ENCODE results near the gene MAPK6. TPM values are rescaled to one million over a fixed set of nuclear protein-coding genes. Genes with fewer than 3 reads are reported as not detected.
A peak's percentile ranks its signal among the peaks of the same experiment; 100 is the strongest.

Gene MAPK6
- total RNA-seq, 2 donors from 2014 or later, result 80.2 to 81.6 TPM

GRCh38 chr15:52083603-52084002 is 64.6 kb downstream of the MAPK6 start:
- peaks cover 11% of the 10 kb centered on the region for H3K9me3 ChIP-seq (ENCODE audit: control insufficient read depth, low read length)
- H3K27me3 Mint-ChIP-seq (ENCODE audit: insufficient read depth), result no peaks in the 10 kb centered on the region
- no peak overlapping the region for H3K4me3 ChIP-seq (ENCODE audit: low read length)
- H3K9ac ChIP-seq (ENCODE audit: extremely low read depth, low read length, poor library complexity, severe bottlenecking), result no peak overlapping the region
- no peaks in the 10 kb centered on the region for H3K36me3 Mint-ChIP-seq (ENCODE audit: low read depth)
- no peaks in the 10 kb centered on the region for H3K9me3 Mint-ChIP-seq
- no peak overlapping the region for H3K27ac ChIP-seq (ENCODE audit: low read depth, low read length)
- peaks cover 2% of the 10 kb centered on the region for H3K4me1 Mint-ChIP-seq
- 86 to 93% methylated on average over 1 to 4 of the region's 4 CpGs for WGBS, 2 experiments (ENCODE audit: insufficient coverage in 1 of 2, insufficient read length in 1 of 2)
- H3K27me3 ChIP-seq (ENCODE audit: control insufficient read depth, insufficient read depth, low read length, poor library complexity, severe bottlenecking), result no peaks in the 10 kb centered on the region
- H3K4me3 Mint-ChIP-seq, result no peak overlapping the region
- no peak for DNase-seq
- TF ChIP-seq CTCF (conservative IDR thresholded peaks at IDR 0.05), result no peak
- H3K36me3 ChIP-seq (ENCODE audit: control insufficient read depth, insufficient read depth, low read length), result no peaks in the 10 kb centered on the region
- no peak overlapping the region for H3K27ac Mint-ChIP-seq
- no peaks in the 10 kb centered on the region for H3K4me1 ChIP-seq (ENCODE audit: control insufficient read depth, insufficient read depth, low read length)

- no peaks in the 10 kb centered on the region for H3K27me3 ChIP-seq (ENCODE audit: control insufficient read depth, insufficient read depth, low read length, poor library complexity, severe bottlenecking)
- no peak overlapping the region for H3K27ac Mint-ChIP-seq
- no peak overlapping the region for H3K9ac ChIP-seq (ENCODE audit: extremely low read depth, low read length, poor library complexity, severe bottlenecking)
- no peak overlapping the region for H3K4me3 ChIP-seq (ENCODE audit: low read length)
- no peaks in the 10 kb centered on the region for H3K4me1 ChIP-seq (ENCODE audit: control insufficient read depth, insufficient read depth, low read length)
- H3K4me1 Mint-ChIP-seq, result no peaks in the 10 kb centered on the region
- TF ChIP-seq CTCF (conservative IDR thresholded peaks at IDR 0.05), result no peak
- H3K27ac ChIP-seq (ENCODE audit: low read depth, low read length), result no peak overlapping the region
- H3K36me3 ChIP-seq (ENCODE audit: control insufficient read depth, insufficient read depth, low read length), result no peaks in the 10 kb centered on the region
- peaks cover under 1% of the 10 kb centered on the region for H3K36me3 Mint-ChIP-seq (ENCODE audit: low read depth)
- no peaks in the 10 kb centered on the region for H3K27me3 Mint-ChIP-seq (ENCODE audit: insufficient read depth)
- peaks cover 11% of the 10 kb centered on the region for H3K9me3 Mint-ChIP-seq
- H3K9me3 ChIP-seq (ENCODE audit: control insufficient read depth, low read length), result peaks cover 14% of the 10 kb centered on the region
- no peak overlapping the region for H3K4me3 Mint-ChIP-seq
- no peak for DNase-seq
Observed at GRCh38 chr15:52085299-52085698, 66.3 kb downstream of the MAPK6 start.

DNA sequence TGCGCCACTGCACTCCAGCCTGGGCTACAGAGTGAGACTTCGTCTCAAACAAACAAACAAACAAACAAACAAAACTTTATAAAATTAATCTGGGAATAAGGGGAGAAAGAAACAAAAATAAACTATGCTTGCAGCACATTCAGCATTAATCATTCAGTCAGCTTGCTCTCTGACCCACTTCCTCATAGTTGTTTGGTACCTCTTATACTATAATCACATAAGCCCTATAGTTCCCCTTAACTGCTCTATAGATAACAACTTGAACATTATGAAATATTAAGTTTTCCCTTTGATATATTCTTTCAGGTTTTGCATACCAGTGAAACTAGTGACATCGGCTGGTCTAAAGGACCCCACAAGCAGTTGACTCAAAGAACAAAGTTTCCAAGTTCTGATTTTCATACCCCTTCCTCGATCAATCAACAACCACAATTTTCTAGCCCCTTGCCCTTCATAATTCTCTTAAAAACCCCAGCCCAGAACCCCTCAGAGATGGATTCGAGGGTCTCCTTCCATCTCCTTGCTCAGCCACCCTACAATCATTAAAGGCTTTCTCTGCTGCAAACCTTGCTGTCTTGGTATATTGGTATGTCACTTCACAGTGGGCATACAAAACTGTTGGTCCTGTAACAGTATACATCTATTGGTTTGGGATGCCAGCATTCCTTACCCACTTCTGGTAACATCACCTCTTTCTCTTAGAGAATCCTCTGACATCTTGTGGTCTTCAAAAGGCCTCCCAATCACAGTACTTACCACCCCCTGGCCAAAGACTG is 67.2 kb downstream of the MAPK6 start:
- Mint-ChIP-seq H3K4me3 (no peak overlapping the region), H3K27me3 (ENCODE audit: insufficient read depth) (no peaks in the 10 kb centered on the region), H3K4me1 (no peaks in the 10 kb centered on the region), H3K9me3 (peaks cover 15% of the 10 kb centered on the region), H3K27ac (no peak overlapping the region), H3K36me3 (ENCODE audit: low read depth) (peaks cover 2% of the 10 kb centered on the region)
- Histone ChIP-seq H3K27me3 (ENCODE audit: control insufficient read depth, insufficient read depth, low read length, poor library complexity, severe bottlenecking) (no peaks in the 10 kb centered on the region), H3K36me3 (ENCODE audit: control insufficient read depth, insufficient read depth, low read length) (no peaks in the 10 kb centered on the region), H3K4me3 (ENCODE audit: low read length) (no peak overlapping the region), H3K4me1 (ENCODE audit: control insufficient read depth, insufficient read depth, low read length) (no peaks in the 10 kb centered on the region), H3K27ac (ENCODE audit: low read depth, low read length) (no peak overlapping the region), H3K9ac (ENCODE audit: extremely low read depth, low read length, poor library complexity, severe bottlenecking) (no peak overlapping the region), H3K9me3 (ENCODE audit: control insufficient read depth, low read length) (peaks cover 17% of the 10 kb centered on the region)
- DNase-seq, result peak; percentile 17
- no peak for TF ChIP-seq CTCF (conservative IDR thresholded peaks at IDR 0.05)
- WGBS, 2 experiments (ENCODE audit: insufficient coverage in 1 of 2, insufficient read length in 1 of 2), result 89 to 94% methylated on average over 2 to 3 of the region's 5 CpGs
